8988T (cell line): ENCODE measurements around the gene FERMT1.
"Not testable (repeated sequence)": the region's sequence is repeated elsewhere in the genome, so short reads cannot be mapped to it uniquely, and the experiment has no call there.

Experiments used
- DNase-seq: peaks from one replicate; pipeline ENCODE4 v3.0.0; 2011

The FERMT1 gene

DNA sequence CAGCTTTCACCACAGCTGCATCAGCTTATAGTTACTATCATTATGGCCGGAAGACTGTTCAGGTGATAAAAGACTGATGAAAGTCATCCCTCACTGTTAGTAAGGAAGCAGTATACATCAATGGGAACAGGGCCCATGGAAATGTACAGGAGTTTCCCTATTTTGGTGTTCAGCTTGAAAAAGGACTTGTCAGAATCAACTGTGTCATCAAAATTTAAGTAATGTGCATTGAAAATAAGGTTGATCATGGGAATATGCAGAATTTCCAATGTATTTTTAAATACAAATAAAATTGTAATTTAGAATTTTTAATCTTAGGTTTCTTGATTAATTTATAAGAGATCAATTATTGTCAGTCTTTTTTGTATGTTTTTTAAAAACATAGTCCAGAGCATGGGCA is 85.7 kb downstream of the FERMT1 start:
- no peak for DNase-seq

DNA sequence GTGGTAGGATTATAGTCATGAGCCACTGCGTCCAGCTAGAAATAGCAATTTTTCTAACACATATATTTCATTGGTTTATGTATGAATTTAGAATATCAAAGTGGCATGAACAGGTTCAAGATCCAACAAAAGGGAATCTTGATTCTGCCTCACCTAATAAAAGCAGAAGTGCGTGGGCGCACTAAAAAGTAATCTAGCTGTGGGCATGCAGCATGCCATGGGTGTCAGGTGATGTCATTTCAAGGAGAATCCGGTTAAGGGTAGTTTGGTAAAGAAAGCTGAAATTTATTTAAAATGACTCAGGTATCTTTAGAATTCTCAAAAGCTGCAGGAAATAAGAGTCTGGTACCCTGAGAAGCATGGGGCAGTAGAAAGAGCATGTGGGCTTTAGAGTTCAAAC is 86.6 kb downstream of the FERMT1 start:
- no peak for DNase-seq

GRCh38 chr20:6034134-6034969 is 88.5 kb downstream of the FERMT1 start:
- no peak for DNase-seq

- DNase-seq: not testable (repeated sequence)
Measured at GRCh38 chr20:6032907-6033306, 89.9 kb downstream of the FERMT1 start.

- no peak for DNase-seq
Measured at GRCh38 chr20:6030453-6031080, 92.3 kb downstream of the FERMT1 start.

DNA sequence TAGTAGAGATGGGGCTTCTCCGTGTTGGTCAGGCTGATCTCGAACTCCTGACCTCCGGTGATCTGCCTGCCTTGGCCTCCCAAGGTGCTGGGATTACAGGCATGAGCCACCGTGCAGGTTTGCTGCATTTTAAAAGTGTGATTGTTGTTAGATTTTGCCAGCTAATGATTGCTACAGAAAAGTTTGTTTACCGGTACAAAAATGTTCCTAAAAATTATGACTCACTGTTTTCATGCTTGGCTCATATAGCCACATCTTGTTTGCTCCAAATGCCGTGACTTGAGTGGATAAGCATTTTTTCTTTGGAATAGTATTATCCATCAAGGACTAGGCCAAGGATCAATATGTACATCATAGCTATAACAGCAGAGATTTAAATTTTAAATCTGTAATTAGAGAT is 93.3 kb downstream of the FERMT1 start:
- no peak for DNase-seq

DNA sequence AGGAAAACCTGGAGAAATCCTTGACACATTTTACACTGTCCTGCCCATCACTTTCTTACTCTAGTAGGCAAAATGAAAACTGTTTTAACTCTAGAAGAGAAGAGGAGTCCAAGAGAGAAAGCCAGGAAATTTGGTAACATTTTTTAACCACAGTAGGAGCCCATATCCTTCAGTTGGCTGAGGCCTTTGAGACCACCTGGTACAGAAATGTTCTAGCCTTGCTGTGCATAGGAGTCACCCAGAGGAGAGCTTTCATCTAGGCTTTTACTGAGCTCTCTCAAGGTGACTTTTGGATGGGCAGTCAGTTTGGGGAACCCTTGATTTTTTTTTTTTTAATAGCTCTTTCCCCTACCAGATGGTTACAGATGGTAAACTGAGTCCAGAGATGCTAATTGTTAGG is 94.0 kb downstream of the FERMT1 start:
- no peak for DNase-seq

DNA sequence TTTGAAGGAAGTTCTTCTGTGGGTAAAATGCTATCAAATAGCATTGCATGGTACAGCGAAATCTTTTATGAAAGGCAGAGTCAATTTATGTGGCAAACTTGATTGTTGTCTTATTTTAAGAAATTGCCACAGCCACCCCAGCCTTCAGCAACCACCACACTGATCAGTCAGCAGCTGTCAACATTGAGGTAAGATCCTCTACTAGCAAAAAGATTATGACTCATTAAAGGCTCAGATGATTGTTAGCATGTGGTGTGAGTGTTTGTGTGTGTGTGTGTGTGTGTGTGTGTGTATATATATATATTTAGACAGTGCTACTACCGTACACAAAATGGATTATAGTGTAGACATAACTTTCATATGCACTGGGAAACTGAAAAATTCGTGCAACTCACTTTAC is 96.8 kb downstream of the FERMT1 start:
- DNase-seq: no peak
